Activated CD8-positive, alpha-beta memory T cell treated with anti-CD3 and anti-CD28 coated beads, Interleukin-2, amount 50 U/mL, for 24 hours (primary cell): ENCODE measurements around the gene MTHFD2L.

Experiments used
- DNase-seq: peaks from one replicate; pipeline ENCODE4 v3.0.0-alpha.2; 2020; ENCODE audit errors: extremely low read depth

The MTHFD2L gene

GRCh38 chr4:74252933-74253332, 95.0 kb downstream of the MTHFD2L start:
- DNase-seq, result no peak

- DNase-seq, result no peak
Observed at GRCh38 chr4:74254386-74254785, 96.5 kb downstream of the MTHFD2L start.

DNA sequence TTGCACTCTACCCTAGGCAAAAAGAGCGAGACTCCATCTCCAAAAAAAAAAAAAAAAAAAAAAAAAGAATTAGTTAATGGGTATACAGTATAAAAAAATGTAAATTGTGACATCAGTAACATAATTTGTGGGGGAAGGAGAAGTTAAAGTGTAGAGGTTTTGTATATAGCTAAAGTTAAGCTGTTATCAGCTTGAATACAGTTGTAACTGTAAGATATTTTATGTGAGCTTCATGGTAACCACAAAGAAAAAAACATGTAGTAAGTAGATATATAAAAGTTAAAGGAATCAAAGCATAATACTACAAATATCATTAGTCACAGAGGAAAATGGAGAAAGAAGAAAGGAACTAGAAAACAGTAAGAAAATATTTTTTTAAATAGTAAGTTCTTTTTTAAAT, 97.2 kb downstream of the MTHFD2L start:
- DNase-seq, result no peak

DNA sequence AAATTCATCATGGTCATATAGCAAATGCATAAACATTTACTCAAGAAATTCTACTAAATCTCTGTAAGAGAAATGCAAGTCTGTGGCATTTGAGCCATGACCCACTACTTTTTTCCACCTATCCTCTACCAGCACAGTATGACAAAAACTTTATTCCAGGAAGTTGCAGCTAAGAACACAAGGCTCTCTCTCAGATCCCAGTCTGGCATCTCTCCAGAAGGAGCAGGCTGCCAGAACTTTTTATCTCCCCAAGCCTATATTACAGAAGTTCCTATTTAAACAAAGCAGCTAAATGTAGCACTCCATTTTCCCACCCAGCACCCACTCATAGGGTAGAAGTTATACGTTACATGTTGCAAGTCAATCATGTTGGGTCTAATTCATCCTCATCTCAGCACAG, 101.0 kb downstream of the MTHFD2L start:
- DNase-seq, result no peak

DNA sequence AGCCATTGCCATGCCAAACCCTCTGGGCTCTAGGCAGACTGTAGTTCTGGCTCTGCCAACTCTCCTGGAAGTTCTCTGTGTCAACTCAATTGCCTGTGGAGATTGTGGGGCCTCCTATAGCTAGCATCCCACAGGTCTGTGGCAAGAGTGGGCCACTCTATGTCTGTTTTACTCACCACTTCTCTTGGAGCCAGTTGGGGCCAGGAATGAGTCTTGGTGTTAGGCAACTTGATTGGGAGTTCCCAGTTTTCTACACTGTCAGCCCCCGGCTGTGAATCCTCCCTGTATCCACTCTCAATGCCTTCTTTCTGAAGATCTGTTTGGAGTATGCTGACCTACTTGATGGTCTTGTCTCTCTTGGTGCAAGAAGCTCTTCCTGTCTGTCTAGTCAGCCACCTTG, 102.1 kb downstream of the MTHFD2L start:
- DNase-seq, result no peak

GRCh38 chr4:74262522-74262921, 104.6 kb downstream of the MTHFD2L start:
- DNase-seq, result no peak

DNA sequence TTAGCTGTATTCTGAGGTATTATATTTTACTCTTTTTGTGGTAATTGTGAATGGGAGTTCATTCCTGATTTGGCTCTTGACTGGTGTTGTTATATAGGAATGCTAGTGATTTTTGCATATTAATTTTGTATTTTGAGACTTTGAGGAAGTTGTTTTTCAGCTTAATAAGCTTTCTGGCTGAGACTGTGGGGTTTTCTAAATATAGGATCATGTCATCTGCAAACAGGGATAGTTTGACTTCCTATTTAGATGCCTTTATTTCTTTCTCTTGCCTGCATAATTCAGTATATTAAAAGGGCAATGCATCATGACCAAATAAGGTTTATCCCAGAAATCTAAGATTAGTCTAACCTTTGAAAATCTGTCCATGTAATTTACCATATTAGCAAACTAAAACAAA, 105.6 kb downstream of the MTHFD2L start:
- DNase-seq, result no peak

DNA sequence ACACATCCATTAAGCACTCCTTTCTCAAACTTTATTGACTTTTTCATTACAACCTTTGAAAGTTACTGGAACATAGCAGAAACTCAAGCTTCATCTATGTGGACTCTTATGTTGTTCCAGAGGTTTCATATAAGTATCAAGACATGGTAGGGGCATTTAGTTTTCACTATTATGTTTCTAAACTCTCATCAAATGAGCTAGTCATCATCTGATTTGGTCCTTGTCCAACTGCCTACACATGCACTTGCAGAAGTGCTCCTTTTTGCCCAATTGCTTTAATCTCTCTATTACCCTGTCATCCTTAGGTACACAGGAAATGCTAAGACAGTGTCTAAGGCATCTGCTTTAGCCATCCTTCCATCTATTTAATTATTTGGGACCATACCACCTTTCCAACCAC, 108.2 kb downstream of the MTHFD2L start:
- DNase-seq, result no peak

- no peak for DNase-seq
Observed at GRCh38 chr4:74267998-74268606, 110.2 kb downstream of the MTHFD2L start.

DNA sequence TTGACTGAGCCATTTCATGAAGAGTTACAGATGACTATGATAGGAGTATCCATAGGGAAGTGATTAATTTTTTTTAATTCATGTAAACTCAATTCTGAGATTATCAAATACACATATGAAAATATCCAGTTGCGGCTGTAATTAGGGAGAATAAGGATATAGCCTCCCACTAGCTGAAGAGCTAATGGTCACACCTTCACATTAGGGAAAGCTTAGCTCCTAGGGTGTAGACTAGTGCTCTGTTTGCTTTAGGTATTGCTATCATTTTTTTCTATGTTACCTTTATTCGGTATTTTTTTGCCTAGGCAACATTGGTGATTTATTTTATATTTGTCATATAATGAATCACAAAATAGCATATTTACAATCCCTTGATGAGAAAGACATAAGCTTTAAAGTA, 110.7 kb downstream of the MTHFD2L start:
- no peak for DNase-seq

DNA sequence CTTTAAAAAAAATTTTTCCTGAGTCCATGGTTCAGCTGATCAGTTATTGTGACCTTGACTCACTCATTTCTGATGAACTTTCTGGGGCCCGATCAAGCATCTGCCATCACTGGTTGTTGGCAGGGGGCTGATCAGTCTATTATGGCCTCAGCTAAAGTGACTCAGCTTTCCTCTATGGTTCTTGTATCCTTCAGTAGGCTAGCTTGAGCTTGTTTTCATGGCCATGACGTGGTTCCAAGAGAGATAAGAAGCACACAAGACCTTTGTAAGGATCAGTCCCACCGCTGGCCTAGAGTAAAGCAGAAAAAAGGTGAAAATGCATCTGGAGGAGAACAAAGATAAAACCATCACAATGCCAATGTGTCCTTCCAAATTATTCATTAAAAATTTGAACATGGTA, 120.6 kb downstream of the MTHFD2L start:
- DNase-seq, result no peak

DNA sequence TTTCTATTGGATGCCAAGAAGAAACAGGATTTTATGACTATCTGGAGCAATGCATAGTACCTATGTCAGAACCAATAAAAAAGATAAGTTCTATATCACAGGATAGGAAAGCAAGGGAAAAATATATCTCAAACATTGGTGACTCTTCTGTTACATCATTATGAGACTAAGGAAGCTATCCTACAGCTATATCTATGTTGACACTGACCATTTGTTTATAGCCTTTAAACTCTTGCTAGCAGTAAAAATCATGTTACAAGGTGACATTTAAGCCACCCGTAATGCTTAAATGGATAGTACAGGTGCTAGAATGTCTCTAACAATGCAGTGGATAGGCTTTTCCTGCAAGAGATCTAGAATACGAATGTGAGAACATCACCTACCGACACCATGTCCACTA, 121.8 kb downstream of the MTHFD2L start:
- no peak for DNase-seq

GRCh38 chr4:74282926-74283325, 125.0 kb downstream of the MTHFD2L start:
- DNase-seq, result no peak

- no peak for DNase-seq
Observed at GRCh38 chr4:74283614-74284013, 125.7 kb downstream of the MTHFD2L start.

- no peak for DNase-seq
Observed at GRCh38 chr4:74284053-74284452, 126.1 kb downstream of the MTHFD2L start.

- DNase-seq, result no peak
Observed at GRCh38 chr4:74287164-74287563, 129.2 kb downstream of the MTHFD2L start.

GRCh38 chr4:74287791-74288190, 129.9 kb downstream of the MTHFD2L start:
- no peak for DNase-seq

DNA sequence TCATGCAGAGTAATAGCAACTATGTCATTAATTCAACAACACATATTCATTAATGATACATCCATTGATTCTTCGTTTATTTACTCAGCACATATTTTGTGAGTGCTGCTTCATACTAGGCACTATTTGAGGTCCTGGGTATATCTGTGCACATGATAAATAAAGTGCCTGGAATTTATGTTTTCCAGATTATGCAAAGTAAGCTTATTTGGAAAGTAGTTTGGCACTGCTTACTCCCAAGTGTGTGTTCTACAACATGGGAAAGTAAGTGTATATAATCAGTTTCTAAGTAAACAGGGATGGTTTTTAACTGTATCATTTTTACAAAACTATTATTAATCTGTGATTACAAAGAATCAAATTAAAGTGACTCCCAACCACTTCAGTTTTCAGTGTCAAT, 133.6 kb downstream of the MTHFD2L start:
- DNase-seq, result no peak

- no peak for DNase-seq
Observed at GRCh38 chr4:74292111-74292870, 134.4 kb downstream of the MTHFD2L start.

- DNase-seq, result no peak
Observed at GRCh38 chr4:74293558-74293957, 135.6 kb downstream of the MTHFD2L start.

GRCh38 chr4:74294681-74295080, 136.8 kb downstream of the MTHFD2L start:
- DNase-seq, result no peak

DNA sequence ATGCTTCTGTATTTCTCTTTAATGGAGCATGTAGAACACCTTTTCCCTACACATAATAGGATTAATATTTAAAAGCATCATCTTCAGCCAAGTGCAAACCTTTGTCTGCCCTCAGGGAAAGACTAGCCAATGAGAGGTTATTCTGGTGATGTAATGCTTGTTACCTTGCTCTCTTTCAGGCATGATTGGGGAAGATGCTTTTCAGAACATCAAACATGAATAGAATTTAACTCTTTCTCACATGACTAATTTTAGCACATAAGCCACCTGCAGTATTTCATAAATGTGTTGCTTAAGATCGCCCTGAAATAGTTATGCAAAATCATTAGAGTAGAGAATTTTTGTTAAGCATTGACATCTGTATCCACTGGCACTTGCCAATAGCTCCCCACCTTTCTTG, 139.6 kb downstream of the MTHFD2L start:
- no peak for DNase-seq

- no peak for DNase-seq
Observed at GRCh38 chr4:74304095-74304625, 146.2 kb downstream of the MTHFD2L start.
